ENCODE measurements around the gene CLK4. TPM values are rescaled to one million over a fixed set of nuclear protein-coding genes. Genes with fewer than 3 reads are reported as not detected.

CLK4 gene
- total RNA-seq (ENCODE audit: unreplicated experiment): 19.9 TPM
- long read RNA-seq, partial matches to known transcripts: 1 of 8 reads
- long read RNA-seq, other reads (novel, unspliced or antisense): 7 of 8 reads

DNA sequence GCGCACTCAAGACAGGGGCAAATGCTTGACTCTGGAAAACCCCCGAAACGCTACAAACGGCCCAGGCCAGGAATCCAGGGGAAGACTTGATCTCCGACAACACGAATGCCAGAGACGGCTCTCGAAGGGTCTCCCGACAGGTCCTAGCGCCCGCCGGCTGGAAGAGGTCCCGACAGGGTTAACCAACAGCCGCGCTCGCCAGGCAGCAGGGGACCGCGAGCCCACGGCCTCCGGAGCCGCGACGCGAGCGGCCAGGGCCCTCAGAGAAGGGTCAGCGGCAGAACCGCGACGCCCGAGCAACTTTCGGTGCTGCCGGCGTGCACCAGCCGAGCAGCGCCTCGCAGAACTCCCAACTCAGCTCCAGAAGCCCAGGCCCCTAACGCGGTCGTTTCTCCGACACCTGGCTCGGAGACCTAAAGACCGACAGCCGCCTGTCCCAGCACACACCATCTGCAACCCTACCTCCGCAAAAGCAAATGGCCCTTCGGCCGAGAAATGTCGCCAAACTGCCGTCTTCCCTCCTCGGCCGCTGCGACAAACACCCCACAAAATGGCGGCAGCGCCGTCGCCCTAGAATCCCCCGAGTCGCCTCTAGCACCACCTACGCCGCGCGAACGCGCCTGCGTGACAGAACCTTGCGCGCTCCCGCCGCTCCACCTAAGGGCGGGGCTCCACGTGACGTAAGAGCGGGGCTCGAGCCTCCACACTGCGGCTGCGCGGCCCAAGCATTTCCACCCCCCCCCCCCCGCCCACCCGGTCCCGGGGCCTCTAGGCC is at the start of gene CLK4:
CLK4 (minus strand) TSS at position 567 of the 775 bp plus-strand sequence. CDS start 3,634 bp downstream, outside the sequence.
- peak; percentile 97 for DNase-seq (ENCODE audit: low spot score)
- peak within 1 kb of the TSS; percentile 96 for H3K27ac Mint-ChIP-seq (ENCODE audit: unreplicated experiment)
- H3K27me3 Mint-ChIP-seq (ENCODE audit: unreplicated experiment): peaks cover 4% of the 10 kb centered on the region
- TF ChIP-seq, protein P1, sequence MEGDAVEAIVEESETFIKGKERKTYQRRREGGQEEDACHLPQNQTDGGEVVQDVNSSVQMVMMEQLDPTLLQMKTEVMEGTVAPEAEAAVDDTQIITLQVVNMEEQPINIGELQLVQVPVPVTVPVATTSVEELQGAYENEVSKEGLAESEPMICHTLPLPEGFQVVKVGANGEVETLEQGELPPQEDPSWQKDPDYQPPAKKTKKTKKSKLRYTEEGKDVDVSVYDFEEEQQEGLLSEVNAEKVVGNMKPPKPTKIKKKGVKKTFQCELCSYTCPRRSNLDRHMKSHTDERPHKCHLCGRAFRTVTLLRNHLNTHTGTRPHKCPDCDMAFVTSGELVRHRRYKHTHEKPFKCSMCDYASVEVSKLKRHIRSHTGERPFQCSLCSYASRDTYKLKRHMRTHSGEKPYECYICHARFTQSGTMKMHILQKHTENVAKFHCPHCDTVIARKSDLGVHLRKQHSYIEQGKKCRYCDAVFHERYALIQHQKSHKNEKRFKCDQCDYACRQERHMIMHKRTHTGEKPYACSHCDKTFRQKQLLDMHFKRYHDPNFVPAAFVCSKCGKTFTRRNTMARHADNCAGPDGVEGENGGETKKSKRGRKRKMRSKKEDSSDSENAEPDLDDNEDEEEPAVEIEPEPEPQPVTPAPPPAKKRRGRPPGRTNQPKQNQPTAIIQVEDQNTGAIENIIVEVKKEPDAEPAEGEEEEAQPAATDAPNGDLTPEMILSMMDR (IDR thresholded peaks at IDR 0.05; ENCODE audit: unreplicated experiment): no peak
- peaks cover 8% of the 10 kb centered on the region for H3K36me3 Mint-ChIP-seq (ENCODE audit: low read depth, unreplicated experiment)
- peaks cover 13% of the 10 kb centered on the region for H3K4me1 Mint-ChIP-seq (ENCODE audit: unreplicated experiment)
- no peaks in the 10 kb centered on the region for H3K9me3 Mint-ChIP-seq (ENCODE audit: unreplicated experiment)
- peak within 1 kb of the TSS; percentile 99 for H3K4me3 Mint-ChIP-seq (ENCODE audit: unreplicated experiment)

DNA sequence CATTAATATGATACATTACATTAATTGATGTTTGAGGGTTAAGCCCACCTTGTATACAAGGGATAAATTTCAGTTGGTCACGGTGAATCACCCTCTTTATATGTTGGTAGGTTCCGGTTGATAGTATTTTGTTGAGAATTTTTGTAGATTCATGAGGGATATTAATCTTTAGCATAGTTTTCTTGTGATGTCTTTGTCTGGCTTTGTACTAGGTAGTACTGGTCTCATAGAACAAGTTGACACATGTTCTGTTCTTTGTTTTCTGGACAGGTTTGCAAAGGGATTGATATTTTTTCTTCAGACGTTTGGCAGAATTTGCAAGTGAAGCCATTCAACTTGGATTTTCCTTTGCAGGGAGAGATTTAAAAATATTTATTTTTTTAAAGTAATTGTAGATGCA is 49.1 kb upstream of the CLK4 start:
- TF ChIP-seq, protein P1 (IDR thresholded peaks at IDR 0.05; ENCODE audit: unreplicated experiment): no peak
- DNase-seq (ENCODE audit: low spot score): no peak
- Mint-ChIP-seq H3K36me3 (ENCODE audit: low read depth, unreplicated experiment) (no peaks in the 10 kb centered on the region), H3K4me3 (ENCODE audit: unreplicated experiment) (no peak overlapping the region), H3K4me1 (ENCODE audit: unreplicated experiment) (no peaks in the 10 kb centered on the region), H3K9me3 (ENCODE audit: unreplicated experiment) (peaks cover 3% of the 10 kb centered on the region), H3K27me3 (ENCODE audit: unreplicated experiment) (peaks cover 2% of the 10 kb centered on the region), H3K27ac (ENCODE audit: unreplicated experiment) (no peak overlapping the region)

DNA sequence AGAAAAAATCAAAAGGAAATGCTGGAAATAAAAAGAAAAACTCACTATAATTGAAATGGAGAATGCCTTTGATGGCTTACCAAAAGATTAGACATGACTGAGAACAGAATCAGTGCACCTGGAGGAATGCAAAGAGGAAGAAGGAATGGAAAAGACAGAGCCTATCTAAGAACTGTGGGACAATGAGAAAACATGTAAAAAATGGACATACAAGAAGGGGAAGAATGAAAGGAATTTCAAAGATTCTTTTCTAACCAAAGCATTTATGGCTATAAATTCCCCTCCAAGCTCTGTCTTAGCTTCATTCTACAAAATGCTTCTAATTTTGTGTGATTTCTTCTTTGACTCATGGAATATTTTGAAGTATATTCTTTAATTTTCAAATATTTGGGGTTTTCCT is 47.5 kb upstream of the CLK4 start:
- TF ChIP-seq, protein P1 (IDR thresholded peaks at IDR 0.05; ENCODE audit: unreplicated experiment): no peak
- peaks cover 2% of the 10 kb centered on the region for H3K27me3 Mint-ChIP-seq (ENCODE audit: unreplicated experiment)
- H3K9me3 Mint-ChIP-seq (ENCODE audit: unreplicated experiment): peaks cover 8% of the 10 kb centered on the region
- H3K27ac Mint-ChIP-seq (ENCODE audit: unreplicated experiment): no peak overlapping the region
- no peak for DNase-seq (ENCODE audit: low spot score)
- no peaks in the 10 kb centered on the region for H3K4me1 Mint-ChIP-seq (ENCODE audit: unreplicated experiment)
- H3K4me3 Mint-ChIP-seq (ENCODE audit: unreplicated experiment): no peak overlapping the region
- no peaks in the 10 kb centered on the region for H3K36me3 Mint-ChIP-seq (ENCODE audit: low read depth, unreplicated experiment)

DNA sequence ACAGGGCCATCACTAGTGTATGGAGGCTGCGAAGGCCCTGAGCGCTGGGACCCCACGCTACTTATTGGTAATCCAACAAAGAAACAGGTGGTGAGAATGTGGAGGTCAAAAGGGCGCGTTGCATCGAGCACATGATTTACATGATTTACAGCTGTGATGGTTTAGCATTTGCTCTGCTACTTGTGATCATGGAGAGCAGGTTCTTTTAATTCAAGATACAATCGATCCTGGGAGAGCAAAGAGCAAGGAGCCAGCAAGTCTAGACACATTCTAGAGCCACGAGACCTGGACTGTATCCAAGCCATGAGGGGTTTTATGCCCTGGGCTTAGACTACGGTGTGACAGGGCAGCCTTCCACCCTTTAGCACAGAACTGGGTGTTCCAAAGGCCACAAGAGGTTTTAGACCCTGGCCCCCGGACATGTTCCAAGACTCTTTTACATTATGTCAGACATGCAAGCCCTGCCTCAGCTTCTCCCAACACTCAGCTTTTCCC is 47.0 kb upstream of the CLK4 start:
- Mint-ChIP-seq H3K27me3 (ENCODE audit: unreplicated experiment) (peaks cover 6% of the 10 kb centered on the region), H3K4me3 (ENCODE audit: unreplicated experiment) (no peak overlapping the region), H3K4me1 (ENCODE audit: unreplicated experiment) (no peaks in the 10 kb centered on the region), H3K27ac (ENCODE audit: unreplicated experiment) (no peak overlapping the region), H3K9me3 (ENCODE audit: unreplicated experiment) (peaks cover 8% of the 10 kb centered on the region), H3K36me3 (ENCODE audit: low read depth, unreplicated experiment) (no peaks in the 10 kb centered on the region)
- no peak for DNase-seq (ENCODE audit: low spot score)
- TF ChIP-seq, protein P1 (IDR thresholded peaks at IDR 0.05; ENCODE audit: unreplicated experiment): no peak

DNA sequence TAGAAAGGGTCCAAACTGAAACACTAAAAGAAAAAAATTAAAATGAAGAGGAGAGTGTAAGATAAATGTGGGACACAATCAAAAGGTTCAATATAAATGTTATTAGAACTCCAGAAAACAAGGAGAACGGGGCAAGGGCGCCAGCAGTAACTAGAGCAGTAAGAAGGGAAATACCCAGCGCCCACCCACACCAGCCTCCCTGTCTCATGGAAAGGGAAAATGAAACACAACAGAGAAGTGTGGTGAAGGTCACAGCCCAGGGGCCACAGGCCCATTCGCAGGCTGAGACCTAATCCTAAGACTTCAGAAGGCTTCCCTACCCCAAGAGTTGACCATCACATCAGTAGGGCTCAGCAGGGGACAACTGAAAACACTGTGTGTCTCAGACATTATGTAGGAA is 45.8 kb upstream of the CLK4 start:
- H3K4me1 Mint-ChIP-seq (ENCODE audit: unreplicated experiment): no peaks in the 10 kb centered on the region
- H3K27ac Mint-ChIP-seq (ENCODE audit: unreplicated experiment): no peak overlapping the region
- DNase-seq (ENCODE audit: low spot score): no peak
- peaks cover 8% of the 10 kb centered on the region for H3K9me3 Mint-ChIP-seq (ENCODE audit: unreplicated experiment)
- H3K36me3 Mint-ChIP-seq (ENCODE audit: low read depth, unreplicated experiment): no peaks in the 10 kb centered on the region
- TF ChIP-seq, protein P1 (IDR thresholded peaks at IDR 0.05; ENCODE audit: unreplicated experiment): no peak
- no peak overlapping the region for H3K4me3 Mint-ChIP-seq (ENCODE audit: unreplicated experiment)
- peaks cover 6% of the 10 kb centered on the region for H3K27me3 Mint-ChIP-seq (ENCODE audit: unreplicated experiment)

Measured in endothelial cell (in vitro differentiated cells).